ENCODE results near the gene HCRTR1.

HCRTR1 gene

DNA sequence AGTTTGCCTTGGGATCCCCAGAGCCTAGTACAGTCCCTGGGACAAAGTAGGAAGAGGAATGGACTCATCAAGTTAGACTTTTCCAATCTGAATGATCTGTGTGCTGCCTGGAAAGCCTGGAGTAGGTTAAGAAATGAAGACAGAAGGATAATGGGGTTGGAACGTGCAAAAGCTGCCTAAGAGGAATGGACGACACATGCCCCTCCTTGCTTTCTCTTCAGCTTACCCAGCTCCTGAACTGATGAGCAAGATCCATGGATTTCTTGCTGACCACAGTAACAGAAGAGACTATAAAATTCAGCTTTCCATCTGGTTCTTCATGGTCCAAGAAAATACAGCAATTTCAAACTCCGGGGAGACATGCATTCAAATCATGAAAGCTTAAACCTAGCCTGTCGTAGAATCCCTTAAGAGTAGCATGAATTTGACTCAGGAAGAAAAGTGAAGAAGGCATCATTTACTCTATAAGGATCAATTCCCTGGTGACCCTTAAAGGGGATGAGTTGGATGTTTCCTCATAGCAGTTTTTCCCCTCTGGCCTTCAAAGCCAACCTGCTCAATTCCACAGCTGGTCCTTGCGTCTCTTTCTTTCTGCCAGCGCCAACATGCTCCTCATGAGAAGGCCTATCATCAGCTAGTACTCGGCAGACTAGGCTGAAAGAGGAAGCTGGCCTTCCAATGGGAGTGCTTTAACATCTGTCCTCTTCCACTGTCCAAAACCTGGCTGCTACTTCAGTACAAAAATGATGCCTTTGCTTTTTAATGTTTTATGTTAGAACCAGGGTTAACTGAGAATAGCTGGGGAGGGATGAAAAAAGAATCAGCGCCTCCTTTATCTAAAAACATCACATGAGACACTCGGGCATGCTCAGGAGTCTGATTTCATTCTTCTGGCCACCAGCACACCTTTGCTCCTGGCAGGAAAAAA lies 32.9 kb downstream of the HCRTR1 start:
- DNase-seq (ENCODE audit: low spot score): no peak

DNA sequence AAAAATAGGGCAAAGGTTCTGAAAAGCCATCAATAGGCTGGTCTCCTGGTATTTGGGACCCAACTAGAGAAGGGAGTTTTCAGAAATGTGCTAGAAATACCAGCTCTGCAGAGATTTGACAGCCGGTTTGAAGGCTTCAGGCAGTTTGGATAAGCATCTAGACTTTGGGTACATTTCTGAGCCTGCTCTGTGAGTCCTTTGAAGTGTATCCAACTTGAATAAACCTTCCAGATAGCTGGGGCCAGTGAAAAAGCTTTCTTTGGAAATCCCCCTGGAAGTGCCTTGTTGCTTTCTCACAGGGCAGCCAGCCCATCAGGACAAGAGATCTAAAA lies 33.6 kb downstream of the HCRTR1 start:
- DNase-seq (ENCODE audit: low spot score): no peak

DNA sequence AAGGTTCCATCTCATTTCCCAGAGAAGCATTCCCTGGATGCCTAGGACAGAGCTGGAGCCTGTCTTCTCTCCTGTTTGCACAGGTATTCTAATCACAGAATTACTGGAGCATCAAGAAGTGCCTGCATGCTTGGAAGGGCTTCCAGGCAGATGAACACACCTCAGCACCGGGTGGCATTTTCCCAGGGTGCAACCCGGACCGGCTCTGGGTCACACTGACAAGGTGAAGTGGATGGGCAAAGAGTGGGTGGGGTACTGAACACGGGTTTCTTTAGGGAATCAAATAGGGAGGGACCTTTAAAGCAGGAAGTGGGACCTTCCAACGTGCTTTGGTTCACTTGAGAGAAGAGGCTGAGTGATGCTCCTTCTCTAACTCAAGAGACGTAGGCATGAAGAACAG lies 34.3 kb downstream of the HCRTR1 start:
- no peak for DNase-seq (ENCODE audit: low spot score)

DNA sequence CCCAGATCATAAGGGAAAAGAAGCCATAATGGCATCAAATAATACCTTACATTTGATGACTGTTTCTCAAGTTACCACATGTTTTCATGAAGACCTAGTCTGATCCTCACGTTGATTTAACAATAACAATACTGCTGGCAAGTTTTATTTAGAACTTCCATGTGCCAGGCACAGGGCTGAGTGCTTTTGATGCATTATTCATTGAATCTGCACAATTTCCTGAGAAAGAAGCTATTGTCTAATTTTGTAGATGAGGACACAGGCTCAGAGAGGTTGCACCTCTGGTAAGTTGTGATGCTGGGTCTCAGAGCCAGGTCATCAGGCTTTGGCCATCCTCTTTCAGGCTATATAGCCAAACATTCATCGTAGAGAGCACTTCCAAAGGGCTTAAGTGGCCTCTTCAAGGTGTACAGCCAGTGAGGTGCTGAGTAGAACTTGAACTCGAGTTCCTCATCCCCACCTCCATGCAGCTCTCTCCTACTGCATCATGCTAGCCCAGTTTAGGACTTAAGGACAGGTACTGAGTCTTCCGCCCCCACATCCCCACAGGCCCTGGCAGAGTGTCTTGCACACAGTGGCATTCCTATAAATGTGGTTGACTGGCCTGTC lies 35.5 kb downstream of the HCRTR1 start:
- no peak for DNase-seq (ENCODE audit: low spot score)

DNA sequence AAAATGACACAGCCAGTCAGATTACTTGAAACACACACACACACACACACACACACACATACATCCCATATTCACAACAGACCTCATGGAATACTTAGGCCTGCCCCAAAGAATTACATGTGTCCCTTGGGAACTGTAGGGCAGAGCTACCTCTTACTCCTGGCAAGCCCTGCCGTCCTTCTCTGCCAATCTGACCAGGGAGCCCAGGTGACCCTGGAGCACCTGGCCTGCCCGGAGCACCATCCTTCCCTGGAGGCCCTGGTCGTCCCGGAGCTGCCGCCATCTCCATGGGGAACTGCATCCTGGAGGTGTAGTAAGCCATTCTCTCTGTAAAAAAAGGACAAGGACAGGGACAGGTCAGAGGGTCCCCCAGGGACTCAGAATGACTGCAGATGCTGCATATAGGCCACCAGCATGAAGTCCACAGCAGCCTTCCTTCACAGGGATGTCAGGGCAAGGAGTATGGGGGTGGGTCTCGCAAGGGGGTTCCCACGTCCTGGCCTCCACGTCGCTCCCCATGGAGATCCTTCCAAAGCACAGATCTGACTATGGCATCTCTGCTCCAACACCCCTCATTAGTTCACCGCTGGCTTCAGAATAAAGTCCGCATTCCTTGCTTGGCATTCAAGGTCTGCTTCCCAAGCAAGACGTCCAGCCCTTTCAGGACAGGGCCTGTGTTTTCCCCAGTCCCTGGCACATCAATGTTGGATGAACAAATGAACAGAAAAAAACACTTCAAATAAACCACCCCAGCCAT lies 36.4 kb downstream of the HCRTR1 start:
- DNase-seq (ENCODE audit: low spot score): no peak

DNA sequence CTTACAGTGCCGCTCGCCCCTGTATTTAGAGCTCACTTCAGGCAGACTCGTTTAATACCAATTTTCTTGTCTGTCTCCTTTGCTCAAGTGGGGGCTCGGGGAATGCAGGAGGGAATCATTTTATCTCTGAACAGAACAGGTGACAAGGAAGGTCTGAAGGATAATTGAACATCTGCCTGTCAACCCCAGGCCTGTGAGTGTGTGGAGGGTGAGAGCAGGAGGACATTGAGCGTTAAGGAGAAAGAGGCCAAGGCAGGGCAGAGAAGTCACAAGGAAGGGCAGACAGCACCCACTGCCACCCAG lies 36.9 kb downstream of the HCRTR1 start:
- DNase-seq (ENCODE audit: low spot score): no peak

DNA sequence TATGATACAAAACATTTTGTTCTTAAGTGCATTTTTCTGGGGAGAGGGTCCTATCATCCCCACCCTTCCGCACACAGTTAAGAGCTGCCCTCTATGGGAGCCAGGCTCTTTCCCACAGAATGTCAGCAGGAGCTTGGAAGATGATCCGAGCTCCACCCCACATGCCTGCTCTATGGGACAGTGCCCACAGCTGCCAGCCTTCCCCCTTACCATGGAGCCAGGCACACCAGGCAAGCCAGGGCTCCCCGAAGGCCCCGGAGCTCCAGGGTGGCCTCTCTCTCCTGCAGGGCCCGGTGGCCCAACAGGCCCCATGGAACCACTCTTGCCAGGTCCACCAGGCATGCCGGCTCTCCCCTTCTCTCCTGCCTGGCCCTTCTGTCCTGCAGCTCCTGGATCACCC lies 37.6 kb downstream of the HCRTR1 start:
- DNase-seq (ENCODE audit: low spot score): no peak

DNA sequence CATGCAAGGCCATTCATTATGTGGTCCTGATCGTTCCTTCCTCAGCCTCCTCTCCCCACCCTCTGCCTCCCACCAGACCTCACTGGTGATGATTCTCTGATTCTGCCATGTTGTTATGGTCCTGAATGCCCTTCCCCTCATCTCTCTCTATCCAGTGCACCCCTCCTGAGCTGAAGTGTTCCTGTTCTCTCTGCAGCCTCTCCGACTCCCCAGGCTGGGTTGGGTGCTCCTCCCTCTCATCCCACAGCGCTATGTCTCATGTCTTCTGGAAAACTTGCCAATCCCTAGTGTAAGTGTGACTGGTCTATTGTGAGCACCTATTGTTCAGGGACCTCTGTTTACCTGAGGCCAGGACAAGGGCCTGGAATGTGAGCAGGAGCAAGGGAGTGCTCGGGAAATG lies 38.3 kb downstream of the HCRTR1 start:
- no peak for DNase-seq (ENCODE audit: low spot score)

DNA sequence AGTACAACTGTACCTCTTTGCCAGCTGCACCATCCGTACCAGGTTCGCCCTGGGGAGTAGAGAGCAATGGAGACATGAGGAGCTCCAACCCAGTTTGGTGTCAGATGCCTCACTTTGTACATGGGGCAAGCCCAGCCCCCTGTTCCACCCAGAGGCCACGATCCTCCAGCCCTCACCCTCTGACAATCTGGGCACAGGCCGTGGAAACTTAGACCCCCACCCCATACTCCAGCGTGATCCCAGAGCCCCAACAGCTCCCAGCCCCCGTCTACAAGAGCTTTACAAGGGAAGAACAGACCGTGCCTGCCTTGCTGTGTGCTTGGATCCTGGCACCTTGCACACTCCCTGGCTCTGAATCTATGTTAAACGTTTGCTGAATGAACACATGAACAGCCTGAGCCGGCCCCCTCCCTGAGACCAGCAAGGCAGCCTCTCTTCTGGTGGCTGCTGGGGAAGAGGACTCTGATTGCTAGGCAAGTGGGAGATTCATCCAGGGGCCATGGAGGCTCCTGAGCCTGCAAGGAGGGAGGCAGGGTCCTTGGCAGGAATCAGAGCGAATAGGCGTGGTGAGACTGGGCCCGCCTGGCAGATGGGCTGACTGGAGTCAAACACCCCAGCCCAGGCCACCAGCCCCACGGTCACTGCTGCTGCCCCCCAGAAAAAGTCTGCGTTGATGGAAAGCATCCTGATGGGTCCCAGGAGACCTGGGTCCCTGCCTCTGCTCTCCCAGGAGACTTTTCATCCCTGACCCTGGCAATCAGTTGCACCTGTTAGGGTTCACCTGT lies 39.7 kb downstream of the HCRTR1 start:
- DNase-seq (ENCODE audit: low spot score): no peak

DNA sequence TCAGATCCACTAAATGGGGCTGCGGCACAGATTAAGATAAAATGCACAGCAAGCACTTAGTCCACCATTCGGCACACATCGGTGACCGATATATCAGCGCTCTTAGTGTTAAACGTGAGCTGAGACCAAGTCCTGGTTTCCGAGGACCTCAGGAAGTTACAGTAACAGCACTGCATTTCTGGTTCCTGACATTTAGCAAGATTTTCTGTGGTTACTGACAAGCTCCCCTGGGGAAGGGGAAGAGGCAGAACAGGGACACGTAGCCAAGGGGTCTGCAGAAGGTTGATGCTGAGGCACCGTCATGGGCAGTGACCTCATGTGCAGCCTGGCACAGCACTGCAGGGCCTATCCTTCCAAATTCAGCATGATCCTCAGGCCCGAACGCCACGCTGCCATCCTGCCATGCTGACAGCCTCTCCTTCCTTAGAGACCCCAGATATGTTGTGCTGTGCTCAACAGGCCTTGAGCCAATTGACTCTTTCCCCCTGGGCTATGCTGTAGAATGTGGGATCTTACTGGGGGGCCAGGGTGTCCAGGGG lies 40.6 kb downstream of the HCRTR1 start:
- DNase-seq (ENCODE audit: low spot score): no peak

DNA sequence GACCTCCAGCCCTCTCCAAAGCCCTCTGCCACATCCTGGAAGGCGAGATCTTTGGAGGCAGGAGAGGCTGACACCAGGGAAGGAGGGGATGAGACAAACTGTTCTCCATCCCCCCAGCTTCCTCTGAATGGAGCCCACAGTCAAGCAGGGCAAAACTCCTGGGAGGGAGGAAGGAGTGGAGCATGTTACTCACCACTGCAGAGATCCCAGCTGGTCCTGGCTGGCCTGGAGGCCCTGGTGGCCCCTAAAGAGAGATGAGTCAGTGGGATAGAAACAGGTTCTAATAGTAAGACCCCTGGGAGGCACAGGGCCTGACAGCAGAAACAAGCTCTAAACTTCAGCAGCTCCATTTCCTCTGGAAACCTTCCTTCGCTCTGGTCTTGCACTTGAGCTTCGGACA lies 41.2 kb downstream of the HCRTR1 start:
- no peak for DNase-seq (ENCODE audit: low spot score)

DNA sequence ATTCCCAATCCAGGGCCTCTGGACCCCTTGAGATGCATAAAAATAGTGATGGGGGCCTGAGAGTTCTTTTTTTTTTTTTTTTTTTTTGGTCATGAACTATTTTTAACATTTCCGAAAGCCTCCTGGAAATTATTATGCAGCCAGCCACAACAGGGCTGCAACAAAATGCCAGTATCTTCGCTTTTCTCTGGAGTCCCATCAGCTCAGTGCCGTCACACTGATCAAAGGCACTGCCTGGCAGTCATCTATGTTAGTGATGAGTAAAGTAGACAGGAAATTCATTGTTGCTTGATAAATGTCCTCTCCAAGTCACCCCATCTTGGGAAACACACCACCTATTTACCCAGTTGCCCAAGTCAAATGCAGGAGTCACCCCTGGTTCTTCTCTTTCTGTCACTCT lies 42.4 kb downstream of the HCRTR1 start:
- no peak for DNase-seq (ENCODE audit: low spot score)

DNA sequence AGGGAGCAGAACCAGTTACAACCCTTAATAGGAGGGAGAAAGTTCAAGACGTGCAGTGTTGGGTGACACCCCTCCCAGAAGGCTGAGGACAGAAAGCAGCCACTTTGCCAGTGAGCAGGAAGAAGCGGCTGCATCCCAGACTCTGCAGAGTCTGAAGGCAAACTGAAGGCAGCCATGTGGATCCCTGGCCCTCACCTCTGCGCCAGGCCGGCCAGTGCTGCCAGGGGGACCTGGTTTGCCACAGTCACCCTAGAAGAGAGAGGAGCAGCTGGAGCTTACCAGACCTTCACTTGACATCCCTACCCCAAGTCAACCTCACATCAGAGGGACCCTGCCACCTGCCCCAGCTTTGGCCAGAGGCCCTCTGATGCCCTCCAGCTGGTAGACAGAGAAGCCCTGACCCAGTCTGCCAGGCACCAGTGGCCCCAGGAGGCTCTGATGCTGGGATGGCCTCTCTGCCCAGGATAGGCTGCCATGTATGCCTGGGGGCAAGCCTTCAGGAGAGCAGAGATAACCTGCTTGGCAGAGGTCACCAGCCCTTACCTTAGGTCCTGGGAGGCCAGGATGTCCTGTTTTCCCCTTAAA lies 43.5 kb downstream of the HCRTR1 start:
- no peak for DNase-seq (ENCODE audit: low spot score)

DNA sequence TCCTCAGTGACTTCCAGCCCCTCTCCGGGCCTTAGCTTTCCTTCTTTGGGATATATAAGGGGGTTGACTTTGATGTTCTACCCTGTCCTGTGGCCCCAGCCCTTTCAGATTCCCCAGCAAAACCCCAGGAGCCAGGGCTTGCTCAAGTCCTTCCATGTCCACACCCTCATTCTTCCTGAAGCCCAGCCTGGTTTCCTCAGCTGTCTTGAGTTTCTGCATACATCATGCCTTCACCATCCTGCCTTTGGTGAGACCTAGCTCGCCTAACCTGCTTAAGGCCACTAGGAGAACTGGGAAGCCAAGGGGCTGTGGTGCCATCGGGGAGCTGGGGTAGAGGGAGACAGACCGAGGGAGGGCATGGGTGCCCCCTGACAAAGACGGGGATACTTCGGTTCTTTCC lies 44.4 kb downstream of the HCRTR1 start:
- no peak for DNase-seq (ENCODE audit: low spot score)

DNA sequence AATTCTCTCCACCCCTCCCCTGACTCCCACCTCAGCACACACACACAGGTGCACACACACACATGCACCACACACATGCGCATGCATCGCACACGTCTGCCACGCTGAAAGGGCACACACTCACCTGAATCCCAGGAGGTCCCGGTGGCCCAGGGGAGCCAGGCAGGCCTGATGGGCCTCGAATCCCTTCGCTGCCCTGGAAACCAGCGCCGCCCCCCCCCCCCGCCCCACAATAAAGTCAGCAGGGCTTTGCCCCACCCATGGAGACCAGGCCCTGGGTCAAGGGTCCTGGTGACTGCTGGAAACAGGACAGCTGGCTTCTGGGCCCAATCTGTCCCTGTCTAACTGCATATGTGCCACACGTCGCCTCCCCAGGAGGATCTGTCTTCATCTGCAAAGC lies 45.0 kb downstream of the HCRTR1 start:
- no peak for DNase-seq (ENCODE audit: low spot score)

DNA sequence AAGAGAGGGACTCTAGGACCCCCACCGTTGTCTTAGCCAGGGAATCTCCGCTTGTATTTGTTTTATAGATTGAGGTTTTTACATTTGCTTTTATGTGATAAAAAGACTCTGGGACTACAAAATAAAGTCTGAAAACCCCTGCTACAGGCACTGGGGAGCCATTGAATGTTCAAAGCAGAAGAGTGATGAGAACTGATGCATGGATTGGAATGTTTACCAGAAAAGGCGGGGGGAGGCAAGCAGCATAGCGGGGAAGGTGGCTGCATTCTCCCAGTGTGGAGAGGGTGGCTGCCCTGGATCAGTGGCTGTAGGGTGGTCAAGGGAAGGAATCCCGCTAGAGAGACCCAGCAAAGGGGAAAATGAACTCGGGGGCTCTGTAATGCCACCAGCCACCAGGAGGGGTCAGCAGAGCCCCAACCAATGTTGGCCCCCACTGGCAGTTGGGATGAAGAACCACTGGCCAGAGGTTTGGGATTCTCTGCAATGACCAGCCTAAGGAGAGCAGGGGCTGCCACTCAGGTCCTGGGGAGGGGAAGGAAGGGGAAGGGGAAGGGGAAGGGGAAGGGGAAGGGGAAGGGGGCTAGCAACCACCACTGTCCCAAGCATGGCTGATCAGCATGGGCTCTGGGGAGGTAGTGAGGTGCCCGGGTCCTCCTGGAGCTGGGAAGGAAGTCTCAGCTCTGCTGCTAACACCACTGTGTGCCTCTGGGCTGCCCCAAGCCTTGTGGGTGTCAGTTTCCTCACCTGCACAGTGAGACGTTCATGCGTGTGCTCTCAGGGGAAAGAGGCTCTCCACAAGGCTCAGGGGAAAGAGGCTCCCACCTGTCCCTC lies 46.3 kb downstream of the HCRTR1 start:
- peak; percentile 85 for DNase-seq (ENCODE audit: low spot score)

DNA sequence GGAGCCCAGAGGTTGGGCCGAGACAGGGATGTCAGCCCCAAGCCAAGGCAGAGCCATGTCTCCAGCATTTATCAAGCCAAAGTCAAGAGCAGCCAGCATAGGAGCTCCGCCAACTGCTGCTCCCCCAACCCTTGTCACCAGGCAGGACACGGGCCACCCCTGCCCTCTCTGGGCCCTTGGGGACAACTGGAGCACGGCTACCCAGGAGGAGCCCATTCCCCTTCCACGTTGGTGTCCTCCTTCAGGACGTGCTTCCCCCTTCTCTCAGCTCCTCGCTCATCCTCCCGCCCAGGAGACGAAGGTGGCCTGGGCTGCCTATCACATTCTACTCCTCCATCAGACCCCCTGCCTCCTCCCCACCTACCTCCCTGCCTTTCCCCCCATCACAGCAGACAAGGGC lies 47.0 kb downstream of the HCRTR1 start:
- DNase-seq (ENCODE audit: low spot score): no peak

DNA sequence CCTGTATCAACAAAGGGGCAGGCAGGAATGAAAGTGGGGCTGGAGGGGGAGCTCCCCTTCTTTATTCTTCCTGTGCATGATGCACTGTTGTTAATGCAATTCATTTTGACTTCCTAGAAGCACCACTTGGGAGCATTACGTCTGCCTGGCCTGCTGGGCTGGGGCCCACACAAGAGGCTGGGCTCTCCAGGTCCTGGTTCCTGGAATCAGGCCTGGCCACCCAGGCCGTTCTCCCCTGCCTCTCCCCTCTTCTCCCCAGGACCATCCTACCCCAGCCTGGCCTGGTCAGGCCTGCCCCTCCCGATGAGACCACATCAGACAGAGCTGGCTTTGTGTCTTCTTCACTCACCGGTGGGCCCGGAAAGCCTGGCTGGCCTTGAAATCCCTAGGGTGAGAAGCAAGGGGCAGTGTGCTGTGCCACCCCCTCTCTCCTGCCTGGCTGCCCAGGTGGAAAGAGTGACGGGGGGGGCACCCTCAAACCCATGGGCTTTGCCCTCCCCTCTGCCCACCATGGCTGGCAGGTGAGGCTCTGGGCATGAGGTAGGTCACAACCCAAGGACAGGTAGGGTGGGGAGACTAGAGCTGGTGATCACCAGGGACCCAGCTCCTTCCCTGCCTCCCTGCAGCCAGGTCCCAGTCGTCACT lies 47.9 kb downstream of the HCRTR1 start:
- no peak for DNase-seq (ENCODE audit: low spot score)

DNA sequence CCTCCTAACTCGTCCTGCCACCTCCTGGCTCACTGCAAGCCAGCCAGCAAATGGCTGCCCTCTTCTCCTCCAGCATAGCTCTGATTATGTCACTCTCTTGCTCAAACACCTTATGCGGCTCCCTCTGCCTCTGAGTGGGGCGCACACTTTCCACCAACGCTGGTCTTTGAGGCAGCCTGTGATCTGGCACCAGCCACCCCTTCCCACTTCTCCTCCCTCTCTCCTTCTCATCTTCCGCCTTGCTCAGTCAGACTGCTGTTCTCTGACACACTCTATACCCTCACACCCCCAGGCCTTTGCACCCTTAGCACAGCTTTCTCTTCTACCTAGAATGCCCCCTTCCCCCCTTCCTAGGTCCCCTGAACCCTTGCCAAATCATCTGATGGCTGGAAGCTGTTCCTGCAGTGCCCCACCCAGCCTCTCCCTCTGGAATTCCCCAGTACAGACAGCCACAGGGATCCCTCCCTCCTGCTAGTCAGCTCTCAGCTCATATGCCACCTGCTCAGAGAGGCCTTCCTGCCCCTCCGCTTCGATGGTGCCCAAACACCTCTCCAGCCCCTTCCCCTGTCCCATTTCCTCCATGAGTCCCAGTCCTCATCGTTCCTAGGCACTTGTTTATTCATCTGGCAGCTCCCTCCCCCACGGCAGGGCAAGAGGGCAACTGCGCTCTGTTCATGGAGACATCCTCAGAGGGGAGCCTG lies 48.9 kb downstream of the HCRTR1 start:
- no peak for DNase-seq (ENCODE audit: low spot score)
